ENCODE results near the gene TRPM8.

GRCh38 chr2:233992513-233993217 is 75.5 kb downstream of the TRPM8 start:
- no peak for TF ChIP-seq CTCF (IDR thresholded peaks at IDR 0.05; ENCODE audit: low read depth, low read length)
- no peak for TF ChIP-seq EZH2phosphoT487 (IDR thresholded peaks at IDR 0.05; ENCODE audit: low read depth)
